Measurements from ENCODE around the gene ACVRL1.
A peak's percentile ranks its signal among the peaks of the same experiment; 100 is the strongest.

Gene ACVRL1

DNA sequence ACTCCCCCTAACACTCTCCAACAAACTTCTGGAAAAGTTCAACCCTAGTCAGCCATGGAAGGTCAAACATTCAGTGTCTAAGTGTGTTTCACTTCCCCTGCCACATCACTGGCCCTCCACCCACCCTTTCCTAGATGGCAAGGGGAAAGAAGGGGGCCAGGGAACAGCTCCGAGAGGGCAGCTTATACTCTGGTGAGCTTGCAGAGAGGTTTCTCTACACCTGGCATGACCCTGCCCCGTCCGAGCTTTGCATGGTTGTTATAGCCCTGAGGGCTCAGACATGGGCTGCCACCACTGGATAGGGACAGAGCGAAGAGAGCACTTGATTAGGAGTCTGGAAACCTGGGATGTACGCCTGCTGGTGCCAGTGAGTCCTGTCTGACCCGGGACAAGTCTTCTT lies 4.0 kb downstream of the ACVRL1 start:
- TF ChIP-seq, protein P1, sequence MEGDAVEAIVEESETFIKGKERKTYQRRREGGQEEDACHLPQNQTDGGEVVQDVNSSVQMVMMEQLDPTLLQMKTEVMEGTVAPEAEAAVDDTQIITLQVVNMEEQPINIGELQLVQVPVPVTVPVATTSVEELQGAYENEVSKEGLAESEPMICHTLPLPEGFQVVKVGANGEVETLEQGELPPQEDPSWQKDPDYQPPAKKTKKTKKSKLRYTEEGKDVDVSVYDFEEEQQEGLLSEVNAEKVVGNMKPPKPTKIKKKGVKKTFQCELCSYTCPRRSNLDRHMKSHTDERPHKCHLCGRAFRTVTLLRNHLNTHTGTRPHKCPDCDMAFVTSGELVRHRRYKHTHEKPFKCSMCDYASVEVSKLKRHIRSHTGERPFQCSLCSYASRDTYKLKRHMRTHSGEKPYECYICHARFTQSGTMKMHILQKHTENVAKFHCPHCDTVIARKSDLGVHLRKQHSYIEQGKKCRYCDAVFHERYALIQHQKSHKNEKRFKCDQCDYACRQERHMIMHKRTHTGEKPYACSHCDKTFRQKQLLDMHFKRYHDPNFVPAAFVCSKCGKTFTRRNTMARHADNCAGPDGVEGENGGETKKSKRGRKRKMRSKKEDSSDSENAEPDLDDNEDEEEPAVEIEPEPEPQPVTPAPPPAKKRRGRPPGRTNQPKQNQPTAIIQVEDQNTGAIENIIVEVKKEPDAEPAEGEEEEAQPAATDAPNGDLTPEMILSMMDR (IDR thresholded peaks at IDR 0.05; ENCODE audit: low read depth, low read length, missing control alignments) = no peak
- no peak for DNase-seq (ENCODE audit: low read depth)

DNA sequence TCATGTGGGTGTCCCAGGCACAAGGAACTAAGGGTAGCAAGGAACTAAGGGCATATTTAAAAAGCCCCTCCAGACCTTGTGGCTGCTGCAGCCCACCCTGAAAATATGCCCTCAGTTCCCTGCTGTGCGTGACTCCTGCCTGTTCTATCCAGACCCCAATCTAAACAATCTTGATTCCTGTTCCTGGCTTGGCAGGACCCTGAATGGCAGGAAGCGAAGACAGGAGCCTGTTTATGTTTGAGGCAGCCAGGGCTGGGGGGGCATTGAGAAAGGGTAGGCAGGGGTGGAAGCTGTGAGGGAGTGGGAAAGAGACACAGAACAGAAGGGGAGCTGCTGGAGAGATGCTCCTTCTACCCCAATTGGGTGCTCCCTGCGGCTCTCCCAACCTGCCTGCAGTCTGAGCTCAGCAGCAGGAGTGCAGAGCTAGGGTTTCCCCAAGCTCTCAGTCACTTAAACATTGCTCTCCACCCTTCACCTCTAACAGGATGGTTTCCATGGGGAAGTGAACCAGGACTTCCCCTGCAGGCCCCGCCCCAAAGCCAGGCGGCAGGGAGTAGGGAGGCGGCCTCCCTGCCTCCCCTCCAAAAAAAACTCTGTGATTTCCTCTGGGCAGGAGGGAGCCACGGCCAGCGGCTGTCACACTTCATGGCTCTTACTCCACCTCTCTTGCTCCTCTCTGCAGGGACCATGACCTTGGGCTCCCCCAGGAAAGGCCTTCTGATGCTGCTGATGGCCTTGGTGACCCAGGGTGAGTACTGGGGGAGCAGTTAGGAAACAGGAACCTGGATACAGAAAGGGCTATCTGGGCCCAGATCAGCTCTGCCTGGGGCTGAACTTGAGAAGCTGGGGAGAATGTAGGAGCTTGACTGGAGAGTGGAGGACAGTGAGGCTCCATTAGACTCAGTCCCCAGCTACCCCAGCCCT lies 4.7 kb downstream of the ACVRL1 start:
- TF ChIP-seq, protein P1 (IDR thresholded peaks at IDR 0.05; ENCODE audit: low read depth, low read length, missing control alignments) = no peak
- no peak overlapping the region for H3K4me3 ChIP-seq (ENCODE audit: low read depth, low read length)
- no peak for DNase-seq (ENCODE audit: low read depth)

More for the DNA sequence above, 4.0 kb downstream of the ACVRL1 start:
- H3K4me3 ChIP-seq (ENCODE audit: low read depth, low read length) = no peak overlapping the region

DNA sequence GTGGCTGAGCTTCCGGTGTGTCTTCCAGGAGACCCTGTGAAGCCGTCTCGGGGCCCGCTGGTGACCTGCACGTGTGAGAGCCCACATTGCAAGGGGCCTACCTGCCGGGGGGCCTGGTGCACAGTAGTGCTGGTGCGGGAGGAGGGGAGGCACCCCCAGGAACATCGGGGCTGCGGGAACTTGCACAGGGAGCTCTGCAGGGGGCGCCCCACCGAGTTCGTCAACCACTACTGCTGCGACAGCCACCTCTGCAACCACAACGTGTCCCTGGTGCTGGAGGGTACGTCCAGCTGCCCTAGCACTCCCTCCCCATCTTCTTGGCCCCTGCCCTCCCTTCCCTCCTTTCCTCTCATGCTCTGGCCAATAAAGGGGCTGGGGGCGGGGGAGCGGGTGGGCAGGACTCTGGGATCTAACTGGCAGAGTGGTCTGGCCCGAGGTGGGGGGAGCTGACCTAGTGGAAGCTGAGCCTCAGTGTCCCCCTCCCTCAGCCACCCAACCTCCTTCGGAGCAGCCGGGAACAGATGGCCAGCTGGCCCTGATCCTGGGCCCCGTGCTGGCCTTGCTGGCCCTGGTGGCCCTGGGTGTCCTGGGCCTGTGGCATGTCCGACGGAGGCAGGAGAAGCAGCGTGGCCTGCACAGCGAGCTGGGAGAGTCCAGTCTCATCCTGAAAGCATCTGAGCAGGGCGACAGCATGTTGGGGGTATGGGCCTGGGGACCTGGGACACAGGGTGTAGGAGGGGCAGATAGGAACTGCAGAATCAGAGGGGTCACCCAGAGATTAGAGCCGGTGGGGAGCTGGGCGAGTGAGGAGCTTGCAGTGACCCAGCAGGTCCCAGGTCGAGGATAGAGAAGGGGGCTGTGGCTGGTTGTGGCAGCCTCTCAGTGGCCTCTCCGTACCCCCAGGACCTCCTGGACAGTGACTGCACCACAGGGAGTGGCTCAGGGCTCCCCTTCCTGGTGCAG lies 6.0 kb downstream of the ACVRL1 start:
- DNase-seq (ENCODE audit: low read depth) = no peak
- TF ChIP-seq, protein P1 (IDR thresholded peaks at IDR 0.05; ENCODE audit: low read depth, low read length, missing control alignments) = peak; percentile 27
- H3K4me3 ChIP-seq (ENCODE audit: low read depth, low read length) = no peak overlapping the region

DNA sequence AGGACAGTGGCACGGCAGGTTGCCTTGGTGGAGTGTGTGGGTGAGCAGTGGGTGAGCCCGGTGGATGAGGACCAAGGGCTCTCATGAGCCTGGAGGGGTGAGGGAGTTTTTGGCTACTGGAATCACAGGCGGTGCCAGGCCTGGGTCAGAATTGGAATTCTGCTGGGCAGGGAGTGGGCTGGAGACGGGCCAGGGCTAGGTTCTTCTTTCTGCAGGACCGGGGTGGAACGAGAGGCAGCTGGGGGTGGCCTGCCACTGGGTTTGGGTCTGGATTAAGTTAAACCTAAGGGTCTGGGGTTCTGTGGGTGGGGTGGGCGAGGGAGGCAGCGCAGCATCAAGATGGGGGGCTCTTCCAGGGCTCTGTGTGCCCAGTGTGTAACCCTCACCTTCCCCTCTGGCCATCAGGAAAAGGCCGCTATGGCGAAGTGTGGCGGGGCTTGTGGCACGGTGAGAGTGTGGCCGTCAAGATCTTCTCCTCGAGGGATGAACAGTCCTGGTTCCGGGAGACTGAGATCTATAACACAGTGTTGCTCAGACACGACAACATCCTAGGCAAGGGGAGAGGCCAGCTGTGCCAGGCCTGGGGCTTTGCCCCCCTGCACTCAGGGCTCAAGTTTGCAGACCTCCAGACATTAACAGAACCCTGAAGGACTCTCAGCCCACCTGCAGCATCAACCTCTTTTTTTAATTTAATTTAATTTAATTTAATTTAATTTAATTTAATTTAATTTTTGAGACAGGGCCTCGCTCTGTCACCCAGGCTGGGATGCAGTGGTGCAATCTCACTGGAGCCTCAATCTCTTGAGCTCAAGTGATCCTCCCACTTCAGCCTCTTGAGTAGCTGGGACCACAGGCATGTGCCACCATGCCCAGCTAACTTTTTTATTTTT lies 7.0 kb downstream of the ACVRL1 start:
- H3K4me3 ChIP-seq (ENCODE audit: low read depth, low read length) = no peak overlapping the region
- TF ChIP-seq, protein P1 (IDR thresholded peaks at IDR 0.05; ENCODE audit: low read depth, low read length, missing control alignments) = no peak
- no peak for DNase-seq (ENCODE audit: low read depth)

GRCh38 chr12:51915003-51915625 lies 7.8 kb downstream of the ACVRL1 start:
- no peak for DNase-seq (ENCODE audit: low read depth)
- TF ChIP-seq, protein P1 (IDR thresholded peaks at IDR 0.05; ENCODE audit: low read depth, low read length, missing control alignments) = no peak
- no peak overlapping the region for H3K4me3 ChIP-seq (ENCODE audit: low read depth, low read length)

DNA sequence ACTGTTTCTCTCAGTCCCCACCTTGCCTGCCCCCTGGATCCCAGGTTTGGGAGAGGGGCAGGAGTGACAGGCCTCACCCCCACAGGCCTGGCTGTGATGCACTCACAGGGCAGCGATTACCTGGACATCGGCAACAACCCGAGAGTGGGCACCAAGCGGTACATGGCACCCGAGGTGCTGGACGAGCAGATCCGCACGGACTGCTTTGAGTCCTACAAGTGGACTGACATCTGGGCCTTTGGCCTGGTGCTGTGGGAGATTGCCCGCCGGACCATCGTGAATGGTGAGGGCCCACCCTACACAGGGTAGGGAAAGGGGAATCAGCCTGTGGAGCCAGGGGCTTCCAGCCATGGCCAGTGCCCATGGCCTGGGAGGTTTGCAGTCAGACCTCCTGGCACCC lies 8.6 kb downstream of the ACVRL1 start:
- DNase-seq (ENCODE audit: low read depth) = no peak
- TF ChIP-seq, protein P1 (IDR thresholded peaks at IDR 0.05; ENCODE audit: low read depth, low read length, missing control alignments) = no peak
- H3K4me3 ChIP-seq (ENCODE audit: low read depth, low read length) = no peak overlapping the region

Data from GM12864 (cell line).